ENCODE data around the gene MPPED1. TPM values are rescaled to one million over a fixed set of nuclear protein-coding genes. Genes with fewer than 3 reads are reported as not detected.

The MPPED1 gene
- total RNA-seq, 2 experiments from 2014 or later = not detected

DNA sequence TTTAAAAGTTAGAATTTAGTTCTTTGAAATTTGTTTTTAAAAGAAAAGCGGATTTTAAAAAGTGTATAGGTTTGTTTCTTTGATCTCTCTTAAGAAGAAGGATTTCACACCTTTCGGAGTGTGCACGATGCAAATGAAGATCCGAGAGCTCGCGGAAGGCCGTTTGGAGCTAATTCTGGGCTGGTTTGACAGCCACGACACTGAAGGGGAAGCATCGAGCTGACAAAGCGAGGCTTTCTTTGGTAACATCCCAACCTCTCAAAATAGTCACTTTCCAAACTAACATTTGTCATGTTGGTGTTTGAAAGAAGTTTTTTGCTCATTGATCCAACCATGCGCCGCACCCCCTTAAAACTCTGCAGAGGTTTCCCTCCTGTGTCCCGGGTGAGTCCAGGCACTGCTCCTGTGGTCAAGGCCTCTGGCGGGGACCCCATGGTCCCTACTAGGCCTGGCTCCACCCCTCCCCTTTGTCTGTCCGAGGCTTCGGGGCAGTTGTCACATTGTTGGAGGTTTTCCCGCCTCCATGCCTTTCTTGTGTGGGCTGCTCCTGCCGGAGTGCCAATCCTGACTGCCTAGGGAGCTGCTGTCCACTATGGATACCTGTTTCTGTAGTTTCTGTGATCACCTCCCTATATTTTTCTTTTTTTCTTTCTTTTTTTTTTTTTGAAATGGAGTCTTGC is 39.7 kb downstream of the MPPED1 start:
- Mint-ChIP-seq H3K4me3 (no peak overlapping the region), H3K36me3 (ENCODE audit: low read depth) (no peaks in the 10 kb centered on the region), H3K27ac (no peak overlapping the region), H3K4me1 (ENCODE audit: low read depth) (no peaks in the 10 kb centered on the region), H3K27me3 (ENCODE audit: low read depth) (peaks cover 6% of the 10 kb centered on the region), H3K9me3 (no peaks in the 10 kb centered on the region)
- intact Hi-C loops (cut with micrococcal nuclease) = no loop called here
- CTCF ChIA-PET = interaction anchor here (1.4 kb wide), 1 partner anchor 63 kb away, joined by 3 read pairs; no protein-coding TSS in a partner anchor
- DNase-seq = no peak

GRCh38 chr22:43455846-43456245 is 44.0 kb downstream of the MPPED1 start:
- H3K4me3 Mint-ChIP-seq = no peak overlapping the region
- H3K9me3 Mint-ChIP-seq = no peaks in the 10 kb centered on the region
- H3K27me3 Mint-ChIP-seq (ENCODE audit: low read depth) = peaks cover 13% of the 10 kb centered on the region
- no peaks in the 10 kb centered on the region for H3K36me3 Mint-ChIP-seq (ENCODE audit: low read depth)
- no peak overlapping the region for H3K27ac Mint-ChIP-seq
- intact Hi-C loops (cut with micrococcal nuclease) = no loop called here
- CTCF ChIA-PET = no interaction called here
- no peak for DNase-seq
- no peaks in the 10 kb centered on the region for H3K4me1 Mint-ChIP-seq (ENCODE audit: low read depth)

DNA sequence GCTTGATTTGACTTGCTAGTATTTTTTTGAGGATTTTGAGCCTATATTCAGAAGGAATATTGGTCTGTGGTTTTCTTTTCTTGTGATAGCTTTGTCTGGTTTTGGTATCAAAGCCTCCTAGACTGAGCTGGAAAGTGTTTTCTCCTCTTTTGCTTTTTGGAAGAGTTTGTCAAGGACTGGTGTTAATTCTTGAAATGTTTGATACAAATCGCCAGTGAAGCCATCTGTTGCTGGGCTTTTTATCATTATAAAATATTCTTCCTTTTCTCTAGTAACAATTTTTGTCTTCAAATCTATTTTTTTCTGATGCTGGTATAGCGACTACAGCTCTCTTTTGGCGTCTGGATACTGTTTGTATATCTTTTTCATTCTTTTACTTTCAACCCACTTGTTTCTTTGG is 45.2 kb downstream of the MPPED1 start:
- CTCF ChIA-PET = no interaction called here
- intact Hi-C loops (cut with micrococcal nuclease) = no loop called here
- DNase-seq = no peak
- Mint-ChIP-seq H3K4me3 (no peak overlapping the region), H3K4me1 (ENCODE audit: low read depth) (no peaks in the 10 kb centered on the region), H3K27ac (no peak overlapping the region), H3K36me3 (ENCODE audit: low read depth) (no peaks in the 10 kb centered on the region), H3K27me3 (ENCODE audit: low read depth) (peaks cover 13% of the 10 kb centered on the region), H3K9me3 (peaks cover 1% of the 10 kb centered on the region)

DNA sequence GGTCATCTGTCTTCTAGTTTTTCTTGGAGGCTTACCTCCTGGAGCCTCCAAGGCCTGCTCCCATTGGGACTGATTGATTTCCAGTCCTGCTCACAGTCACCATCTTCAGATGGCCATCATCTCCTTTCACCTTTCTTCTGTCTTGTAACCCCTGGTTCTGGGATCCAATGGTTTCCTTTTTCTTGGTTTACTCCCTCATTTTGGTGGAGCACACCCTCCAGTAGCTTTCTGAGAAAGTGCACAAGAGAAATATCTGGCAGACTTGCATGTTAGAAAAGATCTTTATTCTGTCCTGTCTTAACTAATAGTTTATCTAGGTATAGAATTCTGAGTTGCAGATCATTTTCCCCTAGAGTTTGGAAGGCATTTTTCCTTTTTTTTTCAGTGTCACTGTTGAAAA is 50.9 kb downstream of the MPPED1 start:
- H3K27me3 Mint-ChIP-seq (ENCODE audit: low read depth) = peaks cover 21% of the 10 kb centered on the region
- DNase-seq = no peak
- CTCF ChIA-PET = interaction anchor here (0.5 kb wide), 1 partner anchor 182 kb away, joined by 6 read pairs; no protein-coding TSS in a partner anchor
- no peaks in the 10 kb centered on the region for H3K4me1 Mint-ChIP-seq (ENCODE audit: low read depth)
- intact Hi-C loops (cut with micrococcal nuclease) = no loop called here
- no peaks in the 10 kb centered on the region for H3K36me3 Mint-ChIP-seq (ENCODE audit: low read depth)
- H3K27ac Mint-ChIP-seq = no peak overlapping the region
- peaks cover 12% of the 10 kb centered on the region for H3K9me3 Mint-ChIP-seq
- H3K4me3 Mint-ChIP-seq = no peak overlapping the region

DNA sequence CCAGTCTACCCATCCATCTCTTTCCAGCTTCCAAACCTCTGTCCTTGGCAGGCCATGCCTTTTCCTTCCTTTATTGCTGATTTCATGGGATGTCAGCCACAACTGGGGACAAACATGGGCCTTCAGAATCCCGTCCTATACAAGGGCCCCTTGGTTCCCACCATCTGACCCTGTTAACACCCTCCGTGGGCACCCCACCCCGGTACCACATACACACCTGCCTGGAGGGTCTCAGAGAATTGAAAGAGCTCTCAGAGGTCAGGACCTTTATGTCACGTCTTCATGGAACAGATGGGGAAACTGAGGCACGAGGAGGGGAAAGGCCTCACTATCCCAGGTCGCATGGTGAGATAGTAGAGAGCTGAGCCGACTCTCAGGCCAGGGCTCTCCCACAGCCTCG is 53.0 kb downstream of the MPPED1 start:
- H3K27ac Mint-ChIP-seq = no peak overlapping the region
- DNase-seq = no peak
- intact Hi-C loops (cut with micrococcal nuclease) = no loop called here
- peaks cover 12% of the 10 kb centered on the region for H3K9me3 Mint-ChIP-seq
- no peaks in the 10 kb centered on the region for H3K36me3 Mint-ChIP-seq (ENCODE audit: low read depth)
- H3K4me1 Mint-ChIP-seq (ENCODE audit: low read depth) = no peaks in the 10 kb centered on the region
- peaks cover 29% of the 10 kb centered on the region for H3K27me3 Mint-ChIP-seq (ENCODE audit: low read depth)
- CTCF ChIA-PET = no interaction called here
- H3K4me3 Mint-ChIP-seq = no peak overlapping the region

- Mint-ChIP-seq H3K4me3 (no peak overlapping the region), H3K27ac (no peak overlapping the region), H3K36me3 (ENCODE audit: low read depth) (no peaks in the 10 kb centered on the region), H3K27me3 (ENCODE audit: low read depth) (peaks cover 32% of the 10 kb centered on the region), H3K9me3 (peaks cover 12% of the 10 kb centered on the region), H3K4me1 (ENCODE audit: low read depth) (no peaks in the 10 kb centered on the region)
- CTCF ChIA-PET = no interaction called here
- intact Hi-C loops (cut with micrococcal nuclease) = no loop called here
- no peak for DNase-seq
Measured at GRCh38 chr22:43465291-43466015, 53.6 kb downstream of the MPPED1 start.

DNA sequence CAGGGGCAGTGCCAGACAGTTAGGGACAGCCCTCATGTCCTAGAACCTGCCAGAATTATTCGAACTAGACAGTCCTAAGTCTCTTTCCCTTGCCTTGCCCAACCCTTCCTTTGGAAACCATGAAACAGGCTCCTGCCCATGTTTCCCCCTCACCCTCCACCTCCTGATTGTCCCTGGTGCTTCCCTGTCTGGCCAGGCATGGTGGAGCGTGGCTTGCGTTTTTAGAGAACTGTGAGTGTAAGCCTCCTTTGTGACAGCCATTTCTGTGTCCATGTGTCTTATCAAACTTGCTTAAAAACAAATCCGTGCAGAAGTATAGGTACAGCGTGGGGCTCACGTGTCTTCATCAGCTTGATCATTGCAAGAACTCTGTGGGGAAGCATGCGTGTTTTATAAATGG is 54.9 kb downstream of the MPPED1 start:
- intact Hi-C loops (cut with micrococcal nuclease) = no loop called here
- Mint-ChIP-seq H3K27me3 (ENCODE audit: low read depth) (peaks cover 34% of the 10 kb centered on the region), H3K36me3 (ENCODE audit: low read depth) (no peaks in the 10 kb centered on the region), H3K27ac (no peak overlapping the region), H3K4me1 (ENCODE audit: low read depth) (no peaks in the 10 kb centered on the region), H3K4me3 (no peak overlapping the region), H3K9me3 (peaks cover 11% of the 10 kb centered on the region)
- CTCF ChIA-PET = no interaction called here
- no peak for DNase-seq

- DNase-seq = no peak
- no peak overlapping the region for H3K4me3 Mint-ChIP-seq
- H3K36me3 Mint-ChIP-seq (ENCODE audit: low read depth) = no peaks in the 10 kb centered on the region
- peaks cover 11% of the 10 kb centered on the region for H3K9me3 Mint-ChIP-seq
- H3K27me3 Mint-ChIP-seq (ENCODE audit: low read depth) = peaks cover 34% of the 10 kb centered on the region
- CTCF ChIA-PET = no interaction called here
- intact Hi-C loops (cut with micrococcal nuclease) = no loop called here
- H3K27ac Mint-ChIP-seq = no peak overlapping the region
- no peaks in the 10 kb centered on the region for H3K4me1 Mint-ChIP-seq (ENCODE audit: low read depth)
Measured at GRCh38 chr22:43467216-43467940, 55.6 kb downstream of the MPPED1 start.

DNA sequence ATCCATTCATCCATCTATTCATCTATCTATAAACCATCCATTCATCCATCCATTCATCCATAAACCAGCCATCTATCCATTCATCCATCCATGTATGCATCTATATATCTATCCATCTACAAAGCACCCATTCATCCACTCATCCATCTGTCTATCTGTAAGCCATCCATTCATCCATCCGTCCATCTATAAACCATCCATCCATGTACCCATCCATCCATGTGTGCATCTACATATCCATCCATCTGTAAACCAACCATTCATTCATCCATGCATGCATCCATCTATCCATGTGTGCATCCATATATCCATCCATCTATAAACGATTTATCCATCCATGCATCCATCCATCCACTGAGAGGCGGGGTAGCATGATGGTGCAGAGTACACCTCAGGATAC is 58.4 kb downstream of the MPPED1 start:
- no peak for DNase-seq
- CTCF ChIA-PET = no interaction called here
- H3K36me3 Mint-ChIP-seq (ENCODE audit: low read depth) = no peaks in the 10 kb centered on the region
- peaks cover 44% of the 10 kb centered on the region for H3K27me3 Mint-ChIP-seq (ENCODE audit: low read depth)
- H3K4me3 Mint-ChIP-seq = no peak overlapping the region
- no peak overlapping the region for H3K27ac Mint-ChIP-seq
- no peaks in the 10 kb centered on the region for H3K9me3 Mint-ChIP-seq
- no peaks in the 10 kb centered on the region for H3K4me1 Mint-ChIP-seq (ENCODE audit: low read depth)
- intact Hi-C loops (cut with micrococcal nuclease) = no loop called here

DNA sequence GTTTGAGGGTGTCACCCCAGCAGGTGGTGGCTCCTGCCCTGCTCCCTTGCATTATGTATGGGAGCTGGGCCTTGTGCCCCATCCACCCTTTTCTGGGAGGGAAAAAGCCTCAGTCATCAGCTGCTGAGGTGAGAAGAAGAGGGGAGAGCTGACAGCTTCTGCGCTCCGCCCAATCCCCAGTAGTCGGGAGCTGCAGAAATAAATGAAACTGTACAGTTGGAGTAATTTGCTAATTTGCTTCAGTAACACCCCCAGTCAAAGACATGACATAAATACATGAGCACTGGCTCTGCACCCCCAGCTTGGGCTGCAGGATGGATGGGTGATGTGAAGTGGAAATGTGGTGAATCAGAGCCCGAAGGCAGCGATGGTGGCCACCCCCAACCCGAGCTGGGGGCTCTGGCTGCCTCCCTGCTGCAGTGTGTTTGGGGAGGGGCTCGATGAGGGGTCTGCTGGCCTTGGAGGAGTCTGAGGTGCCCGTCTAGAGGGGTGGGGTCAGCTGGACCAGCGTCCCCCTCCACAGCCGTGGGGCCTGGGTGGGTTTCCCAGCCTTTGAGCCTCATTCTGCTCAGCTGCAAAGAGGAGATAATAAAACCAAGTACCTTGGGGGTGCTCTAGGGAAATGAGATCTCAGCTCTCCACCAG is 59.2 kb downstream of the MPPED1 start:
- Mint-ChIP-seq H3K4me1 (ENCODE audit: low read depth) (no peaks in the 10 kb centered on the region), H3K4me3 (no peak overlapping the region), H3K27ac (no peak overlapping the region), H3K27me3 (ENCODE audit: low read depth) (peaks cover 44% of the 10 kb centered on the region), H3K36me3 (ENCODE audit: low read depth) (no peaks in the 10 kb centered on the region), H3K9me3 (no peaks in the 10 kb centered on the region)
- intact Hi-C loops (cut with micrococcal nuclease) = no loop called here
- no peak for DNase-seq
- CTCF ChIA-PET = no interaction called here

DNA sequence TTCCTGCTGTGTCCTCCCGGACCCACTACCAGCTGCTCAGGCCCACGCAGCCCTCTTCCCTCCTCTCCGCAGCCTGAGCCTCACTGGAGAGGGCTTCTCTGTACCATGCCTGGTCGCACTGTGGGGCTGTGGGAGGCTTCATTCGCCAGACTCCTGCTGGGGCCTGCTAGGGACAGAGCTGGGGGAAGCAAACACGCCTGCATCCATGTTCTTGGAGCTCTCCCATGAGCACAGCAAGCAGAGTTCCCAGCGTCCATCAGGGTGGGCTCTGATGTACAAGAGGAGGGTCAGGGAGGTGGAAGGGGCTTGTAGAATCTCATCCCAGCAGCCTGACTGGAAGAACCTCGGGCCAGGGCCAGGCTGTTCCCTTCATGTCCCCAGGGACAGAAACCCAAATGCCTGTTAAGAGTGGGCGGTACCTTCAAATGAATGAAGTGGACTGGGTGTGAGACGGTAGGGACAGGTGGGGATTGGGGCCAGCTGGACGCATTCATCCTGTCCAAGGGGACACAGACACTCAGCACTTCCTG is 59.9 kb downstream of the MPPED1 start:
- Mint-ChIP-seq H3K4me1 (ENCODE audit: low read depth) (no peaks in the 10 kb centered on the region), H3K4me3 (no peak overlapping the region), H3K36me3 (ENCODE audit: low read depth) (no peaks in the 10 kb centered on the region), H3K27me3 (ENCODE audit: low read depth) (peaks cover 41% of the 10 kb centered on the region), H3K9me3 (no peaks in the 10 kb centered on the region), H3K27ac (no peak overlapping the region)
- no peak for DNase-seq
- CTCF ChIA-PET = no interaction called here
- intact Hi-C loops (cut with micrococcal nuclease) = no loop called here

- no peaks in the 10 kb centered on the region for H3K36me3 Mint-ChIP-seq (ENCODE audit: low read depth)
- intact Hi-C loops (cut with micrococcal nuclease) = no loop called here
- H3K4me3 Mint-ChIP-seq = no peak overlapping the region
- no peak overlapping the region for H3K27ac Mint-ChIP-seq
- H3K27me3 Mint-ChIP-seq (ENCODE audit: low read depth) = peaks cover 30% of the 10 kb centered on the region
- H3K9me3 Mint-ChIP-seq = no peaks in the 10 kb centered on the region
- DNase-seq = no peak
- CTCF ChIA-PET = no interaction called here
- H3K4me1 Mint-ChIP-seq (ENCODE audit: low read depth) = no peaks in the 10 kb centered on the region
Measured at GRCh38 chr22:43473031-43473430, 61.2 kb downstream of the MPPED1 start.

Data from activated naive CD4-positive, alpha-beta T cell treated with anti-CD3 and anti-CD28 coated beads for 36 hours (primary cell).